ENCODE results near the gene RICTOR.
"Not testable (repeated sequence)": the region's sequence is repeated elsewhere in the genome, so short reads cannot be mapped to it uniquely, and the experiment has no call there.

Gene RICTOR

DNA sequence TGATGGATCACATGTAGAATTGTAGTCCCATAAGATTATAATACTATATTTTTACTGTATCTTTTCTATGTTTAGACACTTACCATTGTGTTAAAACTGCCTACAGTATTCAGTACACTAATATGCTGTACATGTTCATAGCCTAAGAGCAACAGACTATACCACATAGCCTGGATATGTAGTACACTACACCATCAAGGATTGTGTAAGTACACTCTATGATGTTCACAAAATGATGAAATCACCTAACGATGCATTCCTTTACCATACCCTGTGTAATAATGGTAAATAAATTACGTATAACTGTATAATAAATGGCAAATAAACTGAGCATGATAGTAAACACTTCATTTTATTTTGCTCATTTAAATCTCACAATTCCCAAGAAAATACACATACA is 60.3 kb downstream of the RICTOR start:
- no peak overlapping the region for H3K4me3 ChIP-seq (ENCODE audit: low read depth, low read length)

GRCh38 chr5:39010958-39011357 is 63.2 kb downstream of the RICTOR start:
- H3K4me3 ChIP-seq (ENCODE audit: low read depth, low read length): not testable (repeated sequence)

DNA sequence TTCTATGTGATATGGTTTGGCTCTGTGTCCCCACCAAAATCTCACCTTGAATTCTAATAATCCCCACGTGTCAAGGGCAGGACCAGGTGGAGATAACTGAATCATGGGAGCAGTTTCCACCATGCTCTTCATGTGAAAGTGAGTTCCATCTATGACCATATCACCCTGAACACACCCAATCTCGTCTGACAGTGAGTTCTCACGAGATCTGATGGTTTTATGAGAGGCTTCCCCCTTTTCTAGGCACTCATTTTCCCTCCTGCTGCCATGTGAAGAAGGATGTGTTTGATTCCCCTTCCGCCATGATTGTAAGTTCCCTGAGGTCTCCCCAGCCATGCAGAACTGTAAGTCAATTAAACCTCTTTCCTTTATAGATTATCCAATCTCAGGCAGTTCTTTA is 64.2 kb downstream of the RICTOR start:
- H3K4me3 ChIP-seq (ENCODE audit: low read depth, low read length): no peak overlapping the region

DNA sequence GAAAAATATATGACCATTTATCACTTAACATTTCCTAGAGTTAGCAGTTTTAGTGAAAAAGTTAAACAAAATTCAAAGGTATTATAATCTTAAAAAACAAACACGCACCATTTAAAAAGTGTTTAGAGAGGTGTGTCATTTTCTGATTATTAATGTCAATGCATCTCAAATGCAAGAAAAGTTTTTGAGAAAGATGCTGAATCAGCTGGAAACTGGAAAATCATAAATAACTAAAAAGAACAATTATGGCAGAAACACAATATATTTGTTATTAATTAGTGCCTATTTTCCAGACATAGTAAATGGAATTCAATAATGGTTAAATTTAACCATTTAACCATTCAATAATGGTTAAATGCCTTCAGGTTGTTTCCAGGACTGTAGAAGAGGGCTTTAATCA is 64.9 kb downstream of the RICTOR start:
- H3K4me3 ChIP-seq (ENCODE audit: low read depth, low read length): no peak overlapping the region

DNA sequence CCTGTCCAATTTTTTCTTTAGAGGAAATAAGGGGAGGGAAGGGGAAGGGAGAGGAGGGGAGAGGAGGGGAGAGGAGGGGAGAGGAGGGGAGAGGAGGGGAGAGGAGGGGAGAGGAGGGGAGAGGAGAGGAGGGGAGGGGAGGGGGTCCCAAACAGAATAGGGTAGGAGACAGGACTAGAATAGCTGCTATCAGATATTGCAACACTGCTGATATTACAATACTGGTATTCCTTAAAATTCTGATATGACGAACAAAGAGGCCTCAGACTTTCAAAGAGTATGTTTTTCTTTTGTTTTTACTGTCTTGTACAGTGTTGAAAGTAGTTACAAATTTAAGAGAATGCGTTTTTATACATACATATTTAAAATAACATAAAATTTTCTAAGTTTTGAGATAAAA is 67.5 kb downstream of the RICTOR start:
- no peak overlapping the region for H3K4me3 ChIP-seq (ENCODE audit: low read depth, low read length)

DNA sequence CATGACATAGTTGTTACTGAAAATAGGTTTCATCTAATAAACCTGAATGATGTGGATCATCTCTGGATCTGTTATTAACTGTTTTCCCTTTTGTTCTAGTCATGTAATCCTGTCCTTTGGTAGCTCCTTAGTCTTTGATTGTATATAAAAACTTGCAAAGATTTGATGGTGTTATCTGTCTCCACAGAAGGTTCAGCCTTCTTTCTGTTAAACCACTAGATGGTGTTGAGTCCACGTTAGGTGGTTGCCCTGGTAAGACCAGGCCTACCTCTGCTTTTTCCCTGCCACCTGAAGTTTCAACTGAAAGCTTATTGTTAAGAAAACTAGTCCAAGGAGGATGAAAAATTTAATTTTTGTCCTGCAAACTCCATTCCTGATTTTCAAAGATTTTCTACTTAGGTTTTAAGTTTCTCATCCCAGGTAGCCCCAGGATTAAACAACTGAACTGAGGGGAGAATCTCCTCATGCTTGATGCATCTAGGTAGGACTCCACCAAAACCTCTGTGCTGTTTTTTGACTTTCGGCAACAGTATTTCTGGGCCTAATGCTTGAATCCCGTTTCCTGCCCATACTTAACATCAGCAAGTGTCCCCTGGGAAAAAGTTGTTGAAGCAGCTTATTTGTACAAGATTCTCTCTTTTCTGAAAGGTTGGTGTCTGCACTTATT is 68.5 kb downstream of the RICTOR start:
- no peak overlapping the region for H3K4me3 ChIP-seq (ENCODE audit: low read depth, low read length)

DNA sequence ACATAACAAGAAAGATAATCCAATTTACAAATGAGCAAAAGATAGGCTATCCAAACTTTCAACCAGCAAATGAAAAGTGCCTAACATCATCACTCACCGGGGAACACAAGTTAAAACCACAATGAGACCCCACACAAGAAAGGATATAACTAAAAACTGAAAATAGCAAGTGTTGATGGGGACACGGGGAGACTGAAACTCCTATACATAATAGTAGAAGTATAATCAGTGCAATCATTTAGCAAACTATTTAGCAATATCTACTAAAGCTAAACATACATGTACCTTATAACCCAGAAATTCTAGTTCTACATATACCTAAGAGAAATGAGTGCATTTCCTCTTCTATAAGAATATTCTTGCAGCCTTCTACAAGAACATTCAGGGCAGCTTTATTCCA is 72.5 kb downstream of the RICTOR start:
- H3K4me3 ChIP-seq (ENCODE audit: low read depth, low read length): no peak overlapping the region

DNA sequence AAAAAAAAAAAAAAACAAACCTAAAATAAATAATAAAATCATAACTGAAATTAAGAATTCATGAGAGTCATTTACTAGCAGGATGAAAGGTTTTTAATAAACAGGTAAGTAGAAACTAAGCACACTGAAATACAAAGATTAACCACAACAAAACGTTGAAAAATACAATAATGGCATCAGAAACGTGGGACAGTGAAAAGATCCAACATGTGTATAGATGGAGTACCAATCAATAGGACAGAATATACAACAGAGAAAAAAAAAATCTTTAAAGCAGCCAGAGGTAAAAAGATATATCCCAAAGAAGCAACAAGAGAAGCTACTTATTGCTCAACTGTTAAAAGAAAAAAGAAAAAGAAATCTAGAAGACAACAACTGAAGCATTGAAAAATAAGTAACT is 75.2 kb downstream of the RICTOR start:
- no peak overlapping the region for H3K4me3 ChIP-seq (ENCODE audit: low read depth, low read length)

DNA sequence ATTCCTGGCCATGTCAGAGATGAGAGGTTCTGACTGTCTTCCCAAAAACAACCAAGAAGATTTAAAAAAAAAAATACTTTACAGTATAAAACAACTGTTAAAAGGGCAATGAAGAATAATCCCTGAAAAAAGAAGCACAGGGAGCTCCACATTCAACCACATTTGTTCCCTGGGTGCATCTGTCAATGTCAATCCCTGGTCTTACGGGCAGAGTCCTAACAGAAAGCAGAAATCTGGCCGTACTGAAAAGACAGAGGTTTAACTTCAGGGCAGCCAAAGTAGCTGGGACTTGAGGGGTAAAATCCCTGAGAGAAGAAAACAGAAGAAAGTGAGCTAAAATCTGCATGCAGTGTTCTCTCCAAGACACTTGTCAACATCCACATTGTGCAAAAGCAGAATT is 76.6 kb downstream of the RICTOR start:
- H3K4me3 ChIP-seq (ENCODE audit: low read depth, low read length): no peak overlapping the region

- H3K4me3 ChIP-seq (ENCODE audit: low read depth, low read length): no peak overlapping the region
These were observed 78.1 kb downstream of the RICTOR start for GRCh38 chr5:38996123-38996522.

DNA sequence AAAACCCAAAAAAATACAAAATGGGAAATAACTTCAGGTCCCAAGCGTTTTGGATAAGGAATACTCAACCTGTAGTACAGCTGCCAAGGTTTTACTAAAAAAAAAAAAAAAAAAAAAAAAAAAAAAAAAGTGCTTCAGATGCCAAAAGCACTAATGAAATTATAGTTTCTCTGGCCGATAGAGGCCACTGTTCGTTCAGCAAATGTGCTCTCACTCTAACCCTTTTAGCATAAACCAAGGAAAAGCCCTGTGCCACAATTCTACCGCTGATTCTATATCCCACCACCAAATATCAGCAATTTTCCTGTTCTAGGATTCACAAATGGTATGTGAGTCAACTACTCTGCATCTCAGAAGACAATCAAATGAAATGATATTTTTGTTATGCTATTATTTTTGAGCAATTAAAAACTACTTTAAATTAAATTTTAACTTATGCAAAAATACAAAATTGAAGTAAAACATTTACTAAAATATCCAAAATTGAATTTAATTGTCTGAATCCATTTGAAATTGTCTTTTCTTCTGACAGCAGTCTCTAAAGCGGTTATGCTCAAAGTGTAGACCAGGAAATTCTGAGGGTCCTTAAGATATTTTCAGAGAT is 79.8 kb downstream of the RICTOR start:
- no peak overlapping the region for H3K4me3 ChIP-seq (ENCODE audit: low read depth, low read length)

DNA sequence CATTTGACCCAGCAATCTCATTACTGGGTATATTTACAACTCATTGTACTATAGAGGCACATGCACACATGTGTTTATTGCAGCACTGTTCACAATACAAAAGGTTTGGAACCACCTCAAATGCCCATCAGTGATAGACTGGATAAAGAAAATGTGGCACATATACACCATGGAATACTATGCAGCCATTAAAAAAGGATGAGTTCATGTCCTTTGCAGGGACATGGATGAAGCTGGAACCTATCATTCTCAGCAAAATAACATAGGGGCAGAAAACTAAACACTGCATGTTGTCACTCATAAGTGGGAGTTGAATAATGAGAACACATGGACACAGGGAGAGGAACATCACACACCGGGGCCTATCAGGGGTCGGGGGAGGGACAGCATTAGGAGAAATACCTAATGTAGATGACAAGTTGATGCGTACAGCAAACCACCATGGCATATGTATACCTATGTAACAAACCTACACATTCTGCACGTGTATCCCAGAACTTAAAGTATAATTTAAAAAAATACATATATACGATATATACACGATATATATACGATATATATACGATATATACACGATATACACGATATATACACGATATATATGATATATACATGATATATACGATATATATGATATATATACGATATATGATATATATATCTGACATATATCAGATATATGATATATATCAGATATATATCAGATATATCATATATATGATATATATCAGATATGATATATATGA is 84.1 kb downstream of the RICTOR start:
- H3K4me3 ChIP-seq (ENCODE audit: low read depth, low read length): not testable (repeated sequence)

GRCh38 chr5:38985909-38986452 is 88.2 kb downstream of the RICTOR start:
- no peak overlapping the region for H3K4me3 ChIP-seq (ENCODE audit: low read depth, low read length)

- no peak overlapping the region for H3K4me3 ChIP-seq (ENCODE audit: low read depth, low read length)
These were observed 94.7 kb downstream of the RICTOR start for GRCh38 chr5:38979535-38979934.

GRCh38 chr5:38978036-38978435 is 96.2 kb downstream of the RICTOR start:
- H3K4me3 ChIP-seq (ENCODE audit: low read depth, low read length): no peak overlapping the region

GRCh38 chr5:38968665-38969064 is 105.5 kb downstream of the RICTOR start:
- H3K4me3 ChIP-seq (ENCODE audit: low read depth, low read length): no peak overlapping the region

DNA sequence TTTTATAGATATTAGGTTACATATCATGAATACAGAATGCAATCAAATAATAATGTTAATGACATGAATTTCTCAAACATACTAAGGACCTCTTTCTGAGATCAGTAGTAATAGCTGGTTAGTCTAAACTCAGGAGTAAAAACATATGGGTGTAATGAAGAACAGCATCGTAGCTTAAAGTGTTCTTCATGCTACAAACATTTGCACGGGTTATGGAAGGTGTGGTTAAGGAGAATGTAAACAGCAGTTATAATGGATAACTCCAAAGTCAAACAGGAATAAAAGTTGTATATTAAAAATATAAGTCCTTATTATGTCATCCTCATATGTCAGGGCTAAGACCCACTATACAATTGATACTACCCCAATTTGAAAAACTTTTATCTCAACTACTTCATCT is 112.5 kb downstream of the RICTOR start:
- H3K4me3 ChIP-seq (ENCODE audit: low read depth, low read length): no peak overlapping the region

- H3K4me3 ChIP-seq (ENCODE audit: low read depth, low read length): no peak overlapping the region
These were observed 120.7 kb downstream of the RICTOR start for GRCh38 chr5:38953426-38954012.

DNA sequence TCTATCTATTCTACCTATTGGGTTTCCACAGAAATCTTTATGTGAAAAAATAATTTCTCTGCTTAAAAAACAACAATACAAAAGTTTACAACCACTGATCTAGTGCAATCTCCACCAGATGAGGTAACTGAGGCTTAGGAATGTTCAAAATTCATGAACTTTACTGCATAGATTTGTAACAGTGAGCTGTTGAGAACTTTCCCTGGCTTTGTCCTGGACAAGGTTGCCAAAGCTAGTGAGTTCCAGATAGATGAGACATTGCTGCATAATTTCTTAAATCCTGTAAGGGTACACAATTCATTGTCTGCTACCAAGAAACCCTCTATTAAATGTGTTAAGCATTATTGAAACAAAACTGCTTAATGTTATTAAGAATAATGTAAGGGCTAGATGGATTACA is 125.7 kb downstream of the RICTOR start:
- no peak overlapping the region for H3K4me3 ChIP-seq (ENCODE audit: low read depth, low read length)

GRCh38 chr5:38944282-38944681 is 129.9 kb downstream of the RICTOR start:
- no peak overlapping the region for H3K4me3 ChIP-seq (ENCODE audit: low read depth, low read length)

GRCh38 chr5:38941912-38942311 is 132.3 kb downstream of the RICTOR start:
- H3K4me3 ChIP-seq (ENCODE audit: low read depth, low read length): no peak overlapping the region
